HCT116 (cell line): ENCODE measurements around the gene ZNF222. TPM values are rescaled to one million over a fixed set of nuclear protein-coding genes. Genes with fewer than 3 reads are reported as not detected.

ENCODE experiments used
- ATAC-seq: fragments of 200-7000 bp; cut with Tn5 transposase; 2 replicates; pipeline ENCODE4 v1.9.1; 2020; ENCODE audit warnings: mild to moderate bottlenecking, moderate library complexity
- BruUV-seq: library from RNA; stranded (reverse); fragments of 400-500 nt; replicated peaks from 2 replicates; lab custom pipeline; 2021; lab: Mats Ljungman, UMichigan
- CTCF ChIA-PET: fragments of 300-600 bp; sonication (Branson Sonifier 250); formaldehyde crosslinking; loops from one replicate; lab custom pipeline; 2021; ENCODE audit warnings: antibody characterized with exemption; lab: Charles Lee
- POLR2A ChIA-PET: fragments of 300-600, 350-600 bp; sonication (Branson Sonifier 250); formaldehyde crosslinking; loops from one replicate; lab custom pipeline; 2021; ENCODE audit warnings: antibody characterized with exemption; lab: Charles Lee
- RAD21 ChIA-PET, 2 experiments: fragments of 300-600 bp; sonication (Branson Sonifier 250); formaldehyde crosslinking; loops; one replicate each; lab custom pipeline; 2023; ENCODE audit warnings: low total read pairs in 2 of 2; ENCODE audit not compliant: uncharacterized antibody in 2 of 2, unreplicated experiment in 2 of 2, low non-redundant PET in 1 of 2; lab: Charles Lee
- DNase-seq: peaks from one replicate; pipeline ENCODE4 v3.0.0-alpha.2; 2010; ENCODE audit warnings: low read depth, low spot score
- H2AFZ ChIP-seq: fragments of 200-600 bp; shearing (Covaris generic), sonication (generic); 2 replicates; pipeline ENCODE4 v1.6.1; 2017; ENCODE audit warnings: low read depth, mixed run types, mixed read lengths, antibody characterized with exemption, low read length; ENCODE audit not compliant: poor library complexity, severe bottlenecking
- H3K27ac ChIP-seq: 2 replicates; pipeline ENCODE4 v1.5.1; 2012; ENCODE audit warnings: low read depth, low read length
- H3K27me3 ChIP-seq: fragments of 200-600 bp; sonication (generic); 2 replicates; pipeline ENCODE4 v1.6.1; 2016; ENCODE audit warnings: mixed run types, low read length, mixed read lengths; ENCODE audit not compliant: insufficient read depth
- H3K36me3 ChIP-seq, 2 experiments: fragments of 200-500 bp in 1 of 2; fragments of 200-600 bp in 1 of 2; sonication (Bioruptor generic) in 1 of 2; sonication (generic) in 1 of 2; 2 replicates each; pipeline versions ENCODE4 v1.5.1 to v1.6.1; 2014 to 2016; ENCODE audit warnings: low read length in 2 of 2, inconsistent platforms in 1 of 2, mixed read lengths in 1 of 2, mixed run types in 1 of 2; ENCODE audit not compliant: insufficient read depth in 2 of 2, control insufficient read depth in 1 of 2
- H3K4me1 ChIP-seq, 2 experiments: fragments of 200-600 bp in 1 of 2; sonication (generic) in 1 of 2; 2 replicates each; pipeline versions ENCODE4 v1.5.1 to v1.6.1; 2012 to 2017; ENCODE audit warnings: low read length in 2 of 2, inconsistent platforms in 1 of 2, mild to moderate bottlenecking in 1 of 2, mixed read lengths in 1 of 2, mixed run types in 1 of 2, moderate library complexity in 1 of 2; ENCODE audit not compliant: insufficient read depth in 2 of 2, control insufficient read depth in 1 of 2
- H3K4me2 ChIP-seq: fragments of 200-600 bp; sonication (generic); 2 replicates; pipeline ENCODE4 v1.6.1; 2017; ENCODE audit warnings: mixed run types, low read length, mixed read lengths
- H3K4me3 ChIP-seq, 2 experiments: fragments of 200-600 bp in 1 of 2; sonication (generic) in 1 of 2; replicated peaks in 1 of 2; 2 replicates each; pipeline ENCODE4 v1.5.1; 2011 to 2016; ENCODE audit warnings: low read length in 2 of 2, control low read depth in 1 of 2, low read depth in 1 of 2, mild to moderate bottlenecking in 1 of 2, mixed read lengths in 1 of 2, mixed run types in 1 of 2
- H3K79me2 ChIP-seq: fragments of 200-600 bp; sonication (generic); 2 replicates; pipeline ENCODE4 v1.6.1; 2017; ENCODE audit warnings: mild to moderate bottlenecking, mixed run types, low read length, moderate library complexity, mixed read lengths; ENCODE audit not compliant: insufficient read depth
- H3K9ac ChIP-seq: fragments of 200-600 bp; sonication (generic); 2 replicates; pipeline ENCODE4 v1.6.1; 2016; ENCODE audit warnings: low read length, mixed read lengths
- H3K9me2 ChIP-seq: fragments of 200-600 bp; sonication (generic), shearing (Covaris generic); 2 replicates; pipeline ENCODE4 v1.6.1; 2017; ENCODE audit warnings: mixed run types, mild to moderate bottlenecking, moderate library complexity; ENCODE audit not compliant: insufficient read depth
- H3K9me3 ChIP-seq, 2 experiments: fragments of 200-500 bp in 1 of 2; fragments of 200-600 bp in 1 of 2; sonication (Bioruptor generic) in 1 of 2; sonication (generic) in 1 of 2; 2 replicates each; pipeline ENCODE4 v1.6.1; 2014 to 2017; ENCODE audit warnings: low read length in 2 of 2, mixed read lengths in 2 of 2, inconsistent platforms in 1 of 2, low read depth in 1 of 2, mild to moderate bottlenecking in 1 of 2, mixed run types in 1 of 2, moderate library complexity in 1 of 2; ENCODE audit not compliant: control insufficient read depth in 1 of 2, insufficient read depth in 1 of 2
- H4K20me1 ChIP-seq: fragments of 200-600 bp; sonication (generic), shearing (Covaris generic); 2 replicates; pipeline ENCODE4 v1.6.1; 2017; ENCODE audit warnings: mixed run types, mild to moderate bottlenecking, moderate library complexity; ENCODE audit not compliant: insufficient read depth
- ATF3 ChIP-seq: IDR thresholded peaks from 2 replicates; pipeline ENCODE4 v1.6.1; 2012
- CBX3 ChIP-seq: IDR thresholded peaks from 2 replicates; pipeline ENCODE4 v1.6.1; 2012; ENCODE audit warnings: low read depth
- FOSL1 ChIP-seq: IDR thresholded peaks from 2 replicates; pipeline ENCODE4 v1.6.1; 2012; ENCODE audit warnings: low read depth
- POLR2AphosphoS5 ChIP-seq: IDR thresholded peaks from 2 replicates; pipeline ENCODE4 v1.6.1; 2011; ENCODE audit warnings: mild to moderate bottlenecking, low read depth, low read length, moderate library complexity
- REST ChIP-seq: IDR thresholded peaks from 2 replicates; pipeline ENCODE4 v1.6.1; 2012; ENCODE audit warnings: low read depth
- intact Hi-C: fragments of 100-400 bp; cut with micrococcal nuclease; formaldehyde crosslinking; loops from 2 replicates; pipeline ENCODE4 v1.10.0; 2022
- total RNA-seq: library from RNA; stranded (reverse); gene quantifications from one replicate; pipeline ENCODE4 v1.2.1, GENCODE V29; 2021; ENCODE audit not compliant: unreplicated experiment

The ZNF222 gene
- total RNA-seq, 1 experiment from 2014 or later: 3.0 TPM

- intact Hi-C loops: no loop called here
These were observed 19.2 kb upstream of the ZNF222 start for GRCh38 chr19:44005973-44006372.

More at GRCh38 chr19:44005973-44006372, 19.2 kb upstream of the ZNF222 start:
- Histone ChIP-seq H3K9ac (no peak overlapping the region), H3K27me3 (no peaks in the 10 kb centered on the region), H3K36me3 (peaks cover 14 to 24% of the 10 kb centered on the region in 2 experiments), H3K27ac (no peak overlapping the region), H2AFZ (no peak overlapping the region), H3K9me2 (no peaks in the 10 kb centered on the region), H3K4me2 (no peak overlapping the region), H3K79me2 (no peaks in the 10 kb centered on the region; the same call in 1 of the 2 replicates), H3K4me3 (no peak overlapping the region), H4K20me1 (no peaks in the 10 kb centered on the region), H3K4me1 (peaks cover 0 to 13% of the 10 kb centered on the region in 2 experiments; a peak in 2 of 4 replicates), H3K9me3 (peaks cover 7 to 10% of the 10 kb centered on the region in 2 experiments; a peak in 3 of 4 replicates)
- no TSS peak for BruUV-seq
- POLR2A ChIA-PET: no interaction called here
- CTCF ChIA-PET: no interaction called here
- no peak for ATAC-seq
- TF ChIP-seq ATF3: no peak
- TF ChIP-seq FOSL1: no peak
- no peak for TF ChIP-seq CBX3
- TF ChIP-seq POLR2AphosphoS5: no peak
- TF ChIP-seq REST: no peak
- DNase-seq: no peak
- RAD21 ChIA-PET: no interaction called here
